ENCODE results near the gene SLC25A53. TPM values are rescaled to one million over a fixed set of nuclear protein-coding genes. Genes with fewer than 3 reads are reported as not detected.

Gene SLC25A53
- total and polyA plus RNA-seq, 10 of the 15 experiments (the other 5 are each of a cell fraction or from before 2014, with no cell fraction given) = 4.1 to 11.4 (median 7.6) TPM

GRCh38 chrX:104130808-104131207 is 26.0 kb downstream of the SLC25A53 start:
- no peak for TF ChIP-seq MLLT1 (IDR thresholded peaks at IDR 0.05)
- TF ChIP-seq SUPT20H (IDR thresholded peaks at IDR 0.05; ENCODE audit: borderline replicate concordance, control insufficient read depth, low read depth, low read length) = no peak
- TF ChIP-seq CBX3 (IDR thresholded peaks at IDR 0.05; ENCODE audit: borderline replicate concordance, low read depth) = no peak
- no peak for TF ChIP-seq IRF5 (IDR thresholded peaks at IDR 0.05; ENCODE audit: borderline replicate concordance)
- no peak for TF ChIP-seq EED (IDR thresholded peaks at IDR 0.05; ENCODE audit: low read depth)
- TF ChIP-seq MEF2A (IDR thresholded peaks at IDR 0.05; ENCODE audit: insufficient read depth, low read depth, low read length) = no peak
- no peak for TF ChIP-seq ZBTB33 (IDR thresholded peaks at IDR 0.05)
- no peak for TF ChIP-seq NR2C1 (IDR thresholded peaks at IDR 0.05)
- no peak for TF ChIP-seq USF2 (IDR thresholded peaks at IDR 0.05; ENCODE audit: borderline replicate concordance, low read depth, low read length)
- no peak for TF ChIP-seq SRF (IDR thresholded peaks at IDR 0.05; ENCODE audit: low read depth in 2 of 2, low read length in 2 of 2)
- TF ChIP-seq KAT2A (conservative IDR thresholded peaks at IDR 0.05; ENCODE audit: control insufficient read depth, low read depth, low read length) = no peak
- TF ChIP-seq CBX5 (IDR thresholded peaks at IDR 0.05; ENCODE audit: low read depth) = no peak
- TF ChIP-seq TARDBP (IDR thresholded peaks at IDR 0.05; ENCODE audit: borderline replicate concordance) = no peak
- no peaks in the 10 kb centered on the region for H3K79me2 ChIP-seq (ENCODE audit: control insufficient read depth, insufficient read depth, low read length)
- H3K36me3 ChIP-seq (ENCODE audit: control insufficient read depth in 2 of 2, insufficient read depth in 2 of 2, low read length in 1 of 2) = no peaks in the 10 kb centered on the region
- H2AFZ ChIP-seq (ENCODE audit: control insufficient read depth, low read depth, low read length) = no peak overlapping the region
- ATAC-seq (no peak), DNase-seq (ENCODE audit: low read depth, low spot score) (no peak), FAIRE-seq (no peak)
- POLR2A ChIA-PET = no interaction called here
- H3K9ac ChIP-seq (ENCODE audit: control insufficient read depth, insufficient read depth, low read length) = no peak overlapping the region
- no peak overlapping the region for H3K27ac ChIP-seq (ENCODE audit: control insufficient read depth, insufficient read depth)
- H3K4me2 ChIP-seq (ENCODE audit: control insufficient read depth, insufficient read depth) = no peak overlapping the region
- RAD21 ChIA-PET (ENCODE audit: unreplicated experiment) = no interaction called here
- H3K9me3 ChIP-seq (replicated peaks; ENCODE audit: control insufficient read depth, insufficient read depth, low read length) = no peaks in the 10 kb centered on the region
- CTCF ChIA-PET = no interaction called here
- in situ Hi-C loops (cut with MboI) = loop anchor here (5.0 kb wide), 1 partner anchor 284 kb away; no protein-coding TSS in a partner anchor
- no peaks in the 10 kb centered on the region for H3K27me3 ChIP-seq (replicated peaks in 1 of 2; ENCODE audit: control insufficient read depth in 2 of 2, insufficient read depth in 2 of 2, low read length in 1 of 2)
- intact Hi-C loops (cut with micrococcal nuclease; ENCODE audit: unreplicated experiment) = loop anchor here (10.0 kb wide), 1 partner anchor 596 kb away; no protein-coding TSS in a partner anchor
- SMC1A ChIA-PET (ENCODE audit: uncharacterized antibody, unreplicated experiment) = no interaction called here
- no peaks in the 10 kb centered on the region for H4K20me1 ChIP-seq (ENCODE audit: control insufficient read depth, insufficient read depth)
- BruUV-seq (replicated peaks) = no TSS peak
- WGBS (ENCODE audit: insufficient coverage, insufficient replicate concordance, low lambda C conversion rate, missing lambda C conversion rate) = 60% methylated on average over 6 of the region's 6 CpGs
- no peaks in the 10 kb centered on the region for H3K4me1 ChIP-seq (ENCODE audit: control insufficient read depth, insufficient read depth, low read length)
- no peak overlapping the region for H3K4me3 ChIP-seq

Data from GM12878 (cell line).